Psoas muscle (tissue), 8 donors: ENCODE data around the gene SFTA2. TPM values are rescaled to one million over a fixed set of nuclear protein-coding genes. Genes with fewer than 3 reads are reported as not detected.
"Not testable (repeated sequence)": the region's sequence is repeated elsewhere in the genome, so short reads cannot be mapped to it uniquely, and the experiment has no call there.

Experiments
- ATAC-seq, 4 donors: fragments of 200-7000 bp; cut with Tn5 transposase; one replicate each; pipeline ENCODE4 v1.9.1; 2020; ENCODE audit warnings: moderate library complexity in 3 of 4, mild to moderate bottlenecking in 2 of 4
- DNase-seq, 2 donors: peaks; one replicate each; pipeline ENCODE4 v3.0.0-alpha.2; 2020
- H3K27ac ChIP-seq: fragments of 200-600 bp; one replicate; pipeline ENCODE4 v1.8.0; 2022
- H3K27me3 ChIP-seq, 3 donors: fragments of 200-600 bp in 1 of 3; one replicate each; pipeline versions ENCODE4 v1.6.1 to v1.8.0; 2013 to 2022; ENCODE audit warnings: low read length in 2 of 3, mild to moderate bottlenecking in 2 of 3, moderate library complexity in 1 of 3; ENCODE audit not compliant: insufficient read depth in 3 of 3
- H3K36me3 ChIP-seq, 2 donors: fragments of 200-600 bp in 1 of 2; one replicate each; pipeline versions ENCODE4 v1.6.1 to v1.8.0; 2013 to 2022; ENCODE audit warnings: low read depth in 1 of 2, mild to moderate bottlenecking in 1 of 2, moderate library complexity in 1 of 2; ENCODE audit not compliant: insufficient read depth in 1 of 2
- H3K4me1 ChIP-seq: fragments of 200-600 bp; one replicate; pipeline ENCODE4 v1.8.0; 2022
- H3K4me3 ChIP-seq: fragments of 200-600 bp; one replicate; pipeline ENCODE4 v1.8.0; 2022; ENCODE audit warnings: mild to moderate bottlenecking
- H3K9me3 ChIP-seq: fragments of 200-600 bp; one replicate; pipeline ENCODE4 v1.8.0; 2022
- CTCF ChIP-seq: fragments of 200-600 bp; IDR thresholded peaks from one replicate; pipeline ENCODE4 v1.8.0; 2022; ENCODE audit warnings: antibody characterized with exemption
- WGBS, 3 donors: extraction: QIAGEN DNeasy Blood & Tissue Kit; methylation state at CpG; one replicate each; pipeline versions ENCODE4 v1.1.6 to v1.1.7; 2013; 5-methylcytosine and 5-hydroxymethylcytosine counted together
- intact Hi-C, 2 donors: fragments of 100-400 bp; cut with DNase I; formaldehyde crosslinking; loops; one replicate each; pipeline versions ENCODE4 v1.11.0 to v1.14.2; 2022
- polyA plus RNA-seq, 3 donors: library from polyadenylated mRNA; stranded (reverse); fragments of 200-250 nt; gene quantifications; one replicate each; pipeline ENCODE4 v1.2.3, GENCODE V29; 2013
- total RNA-seq, 4 donors: library from RNA; stranded (reverse); fragmentation: NEBNext Ultra II Directional in 2 of 4; extraction: Animal tissue kit (Norgen Biotek cat#: 25700) in 2 of 4; gene quantifications; one replicate each; pipeline versions ENCODE4 v1.2.1 to v1.2.4, GENCODE V29; 2021 to 2023
- donor health status: healthy with polysubstance abuse.
- donor health status: DM: no; HTN: no; CAD: no; lungs with moderate emphysema.
- donor health status: Bipolar disorder and iron deficiency.
- donor health status: healthy.
- donor health status: DM: yes; HTN: yes; CAD: no.
- donor health status: DM: no; HTN: no; CAD: no.
- donor health status: DM: no; HTN: no; CAD: no.
- donor health status: DM: yes; HTN: yes; CAD: no.

The SFTA2 gene
- total and polyA plus RNA-seq, 7 donors: 0.13 to 0.14 TPM; not detected in 5

- Histone ChIP-seq H3K4me1 (no peaks in the 10 kb centered on the region), H3K4me3 (no peak overlapping the region), H3K36me3 (no peaks in the 10 kb centered on the region), H3K9me3 (no peaks in the 10 kb centered on the region), H3K27me3 (no peaks in the 10 kb centered on the region), H3K27ac (no peak overlapping the region)
- ATAC-seq (no peak), DNase-seq (no peak)
- no peak for TF ChIP-seq CTCF
- WGBS, 3 donors: 89 to 94% (median 94%) methylated on average over 4 of the region's 4 CpGs
- intact Hi-C loops: no loop called here
Observed at GRCh38 chr6:30972816-30973215, 40.8 kb upstream of the SFTA2 start.

GRCh38 chr6:30970946-30971345, 39.0 kb upstream of the SFTA2 start:
- Histone ChIP-seq H3K9me3 (no peaks in the 10 kb centered on the region), H3K27me3 (peaks cover 0 to 1% (median 0%) of the 10 kb centered on the region in 3 donors), H3K27ac (no peak overlapping the region), H3K4me1 (no peaks in the 10 kb centered on the region), H3K4me3 (no peak overlapping the region), H3K36me3 (no peaks in the 10 kb centered on the region)
- no peak for DNase-seq
- 81 to 87% (median 86%) methylated on average over 5 of the region's 5 CpGs for WGBS, 3 donors
- intact Hi-C loops: no loop called here
- TF ChIP-seq CTCF: no peak
- ATAC-seq: no peak

- H3K27ac ChIP-seq, H3K27me3 ChIP-seq, H3K4me1 ChIP-seq, H3K4me3 ChIP-seq, H3K9me3 ChIP-seq, ATAC-seq, H3K36me3 ChIP-seq, intact Hi-C loops, DNase-seq: not testable (repeated sequence)
- 91 to 92% (median 91%) methylated on average over 6 of the region's 6 CpGs for WGBS, 3 donors
Observed at GRCh38 chr6:30969171-30969570, 37.2 kb upstream of the SFTA2 start.

- TF ChIP-seq CTCF: no peak
- Histone ChIP-seq H3K27ac (no peak overlapping the region), H3K4me1 (no peaks in the 10 kb centered on the region)
Observed at GRCh38 chr6:30966154-30966553, 34.2 kb upstream of the SFTA2 start.

GRCh38 chr6:30965140-30965601, 33.2 kb upstream of the SFTA2 start:
- intact Hi-C loops: no loop called here
- Histone ChIP-seq H3K27ac (no peak overlapping the region), H3K9me3 (no peaks in the 10 kb centered on the region), H3K27me3 (peaks cover 0 to 12% (median 0%) of the 10 kb centered on the region in 3 donors), H3K36me3 (no peaks in the 10 kb centered on the region), H3K4me1 (no peaks in the 10 kb centered on the region), H3K4me3 (no peak overlapping the region)
- TF ChIP-seq CTCF: no peak
- no peak for DNase-seq
- WGBS, 3 donors: 75 to 85% (median 82%) methylated on average over 5 of the region's 5 CpGs
- ATAC-seq: no peak

More at GRCh38 chr6:30966154-30966553, 34.2 kb upstream of the SFTA2 start:
- Histone ChIP-seq H3K4me3 (no peak overlapping the region), H3K27me3 (peaks cover 0 to 12% (median 0%) of the 10 kb centered on the region in 3 donors), H3K9me3 (no peaks in the 10 kb centered on the region), H3K36me3 (no peaks in the 10 kb centered on the region)
- WGBS, 3 donors: 58 to 79% (median 72%) methylated on average over 3 of the region's 3 CpGs
- ATAC-seq (no peak), DNase-seq (no peak)
- intact Hi-C loops: no loop called here
